WI38 (cell line): ENCODE results near the gene NAV2.

Source experiments
- H3K4me3 ChIP-seq: 2 replicates; pipeline ENCODE4 v1.5.1; 2011; ENCODE audit warnings: low read depth, mild to moderate bottlenecking, control low read depth, low read length
- TF ChIP-seq, protein P1 (sequence below): IDR thresholded peaks from 2 replicates; pipeline ENCODE4 v1.5.1; 2012; ENCODE audit warnings: low read depth, mild to moderate bottlenecking, control low read depth, low read length

Gene NAV2

DNA sequence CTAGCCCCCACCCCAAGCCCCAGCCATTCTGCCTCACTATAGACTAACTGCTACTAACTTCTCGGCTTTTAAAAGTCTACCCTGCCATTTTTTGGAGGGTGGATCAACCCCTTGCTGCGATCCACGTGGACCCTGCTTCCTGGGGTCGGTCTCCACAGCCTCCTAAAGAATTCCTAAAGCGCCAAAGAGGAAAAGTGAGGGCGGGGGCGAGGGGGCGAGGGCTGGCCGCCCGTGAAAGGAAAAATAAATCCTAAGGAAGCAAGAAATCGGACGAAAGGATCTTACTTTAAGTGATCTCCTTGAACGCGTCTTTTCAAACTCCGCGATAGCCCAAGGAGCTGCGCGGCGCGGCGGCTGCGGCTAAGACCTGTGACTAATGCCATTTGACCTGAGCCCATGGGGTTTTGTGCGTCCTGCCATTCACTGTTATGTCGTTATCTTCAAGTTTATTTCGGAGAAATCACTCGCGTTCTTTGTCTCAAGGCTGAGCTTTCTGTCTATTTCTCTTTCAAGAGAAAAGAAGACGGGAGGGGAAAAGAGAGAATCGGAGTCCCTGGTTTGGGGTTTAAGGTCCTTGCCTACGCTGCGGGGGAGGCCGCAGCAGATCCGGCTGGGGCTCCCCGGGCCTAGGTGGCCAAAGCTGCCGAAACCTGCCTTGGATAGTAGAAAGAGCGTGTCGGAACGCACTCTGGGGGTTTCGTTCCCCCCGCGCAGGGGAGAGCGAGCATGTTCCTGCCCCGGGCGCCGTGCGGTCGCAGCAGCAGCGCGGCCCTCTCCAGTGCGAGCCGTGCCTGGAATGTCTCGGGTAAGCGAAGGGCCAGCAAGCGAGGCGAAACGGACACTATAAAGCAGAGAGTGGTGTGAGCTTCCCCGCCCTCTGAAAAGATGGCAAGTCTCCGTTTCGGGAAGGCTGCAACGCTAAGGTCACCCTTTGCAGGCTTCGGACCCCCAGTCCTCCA lies 450.5 kb downstream of the NAV2 start:
- TF ChIP-seq, protein P1, sequence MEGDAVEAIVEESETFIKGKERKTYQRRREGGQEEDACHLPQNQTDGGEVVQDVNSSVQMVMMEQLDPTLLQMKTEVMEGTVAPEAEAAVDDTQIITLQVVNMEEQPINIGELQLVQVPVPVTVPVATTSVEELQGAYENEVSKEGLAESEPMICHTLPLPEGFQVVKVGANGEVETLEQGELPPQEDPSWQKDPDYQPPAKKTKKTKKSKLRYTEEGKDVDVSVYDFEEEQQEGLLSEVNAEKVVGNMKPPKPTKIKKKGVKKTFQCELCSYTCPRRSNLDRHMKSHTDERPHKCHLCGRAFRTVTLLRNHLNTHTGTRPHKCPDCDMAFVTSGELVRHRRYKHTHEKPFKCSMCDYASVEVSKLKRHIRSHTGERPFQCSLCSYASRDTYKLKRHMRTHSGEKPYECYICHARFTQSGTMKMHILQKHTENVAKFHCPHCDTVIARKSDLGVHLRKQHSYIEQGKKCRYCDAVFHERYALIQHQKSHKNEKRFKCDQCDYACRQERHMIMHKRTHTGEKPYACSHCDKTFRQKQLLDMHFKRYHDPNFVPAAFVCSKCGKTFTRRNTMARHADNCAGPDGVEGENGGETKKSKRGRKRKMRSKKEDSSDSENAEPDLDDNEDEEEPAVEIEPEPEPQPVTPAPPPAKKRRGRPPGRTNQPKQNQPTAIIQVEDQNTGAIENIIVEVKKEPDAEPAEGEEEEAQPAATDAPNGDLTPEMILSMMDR = no peak
- H3K4me3 ChIP-seq = peak overlapping the region; percentile 38

DNA sequence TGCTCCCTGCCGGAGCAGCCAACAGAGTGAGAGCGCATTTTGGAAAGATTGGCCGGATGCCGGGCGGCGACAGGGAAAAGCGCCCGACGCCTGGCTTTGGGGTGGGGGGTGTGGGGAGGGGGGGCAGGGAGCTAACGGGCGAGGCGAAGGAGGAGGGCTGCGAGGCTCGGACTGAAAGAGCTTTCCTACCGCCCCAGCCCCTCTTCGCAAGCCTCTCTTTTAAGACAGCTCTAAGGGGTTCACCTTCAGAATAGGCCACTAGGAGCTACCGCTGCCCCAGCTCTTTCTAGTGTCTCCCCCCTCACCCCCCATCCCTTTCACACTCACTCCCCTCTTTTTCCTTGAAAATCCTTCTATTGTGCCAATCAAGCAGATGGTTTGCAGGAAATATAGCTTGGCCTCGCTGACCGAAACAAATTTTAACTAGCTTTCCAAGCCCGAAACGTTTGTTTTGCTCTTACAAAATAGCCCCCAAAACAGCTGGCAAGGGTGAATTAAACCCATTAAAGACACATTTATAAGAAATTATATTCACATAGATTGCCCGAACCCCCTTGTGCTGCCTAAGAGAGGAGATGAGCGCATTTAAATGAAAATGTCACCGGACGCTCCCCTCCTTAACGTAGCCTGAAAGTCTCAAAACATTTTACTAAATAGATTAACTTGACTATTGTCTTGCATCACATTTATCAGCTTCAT lies 451.3 kb downstream of the NAV2 start:
- TF ChIP-seq, protein P1 = no peak

More for the DNA sequence above, 451.3 kb downstream of the NAV2 start:
- peak overlapping the region; percentile 38; the same call in 1 of the 2 replicates for H3K4me3 ChIP-seq
